PC-3 (cell line): Measurements from ENCODE around the gene PACSIN1. TPM values are rescaled to one million over a fixed set of nuclear protein-coding genes. Genes with fewer than 3 reads are reported as not detected.

Source experiments
- ATAC-seq: fragments of 200-7000 bp; cut with Tn5 transposase; 2 replicates; pipeline ENCODE4 v1.9.1; 2020; ENCODE audit warnings: mild to moderate bottlenecking, moderate library complexity
- BruUV-seq: library from RNA; stranded (reverse); fragments of 400-500 nt; replicated peaks from 2 replicates; lab custom pipeline; 2021; lab: Mats Ljungman, UMichigan
- CTCF ChIA-PET: fragments of 300-600 bp; sonication (Branson Sonifier 250); formaldehyde crosslinking; loops from one replicate; lab custom pipeline; 2022; ENCODE audit warnings: antibody characterized with exemption; lab: Charles Lee
- POLR2A ChIA-PET: fragments of 300-600 bp; sonication (Branson Sonifier 250); formaldehyde crosslinking; loops from one replicate; lab custom pipeline; 2022; ENCODE audit warnings: antibody characterized with exemption; ENCODE audit not compliant: unreplicated experiment; lab: Charles Lee
- DNase-seq: peaks from one replicate; pipeline ENCODE4 v3.0.0-alpha.2; 2015
- H2AFZ ChIP-seq: fragments of 300-600 bp; sonication (generic); 2 replicates; pipeline ENCODE4 v1.6.0; 2016; ENCODE audit warnings: antibody characterized with exemption, low read length
- H3F3A ChIP-seq: fragments of 300-600 bp; sonication (generic); one replicate; pipeline ENCODE4 v1.6.0; 2017; ENCODE audit warnings: antibody characterized with exemption, low read length, control low read depth, mild to moderate bottlenecking; ENCODE audit not compliant: unreplicated experiment
- H3K27ac ChIP-seq: fragments of 300-600 bp; sonication (generic); 2 replicates; pipeline ENCODE4 v1.5.1; 2016; ENCODE audit warnings: mild to moderate bottlenecking, low read length
- H3K27me3 ChIP-seq: fragments of 300-600 bp; sonication (generic); 2 replicates; pipeline ENCODE4 v1.6.1; 2016; ENCODE audit warnings: low read length, mixed read lengths
- H3K36me3 ChIP-seq: fragments of 300-600 bp; sonication (generic); 2 replicates; pipeline ENCODE4 v1.6.1; 2016; ENCODE audit warnings: low read depth, mixed run types, low read length, mixed read lengths
- H3K4me1 ChIP-seq: fragments of 300-600 bp; sonication (generic); 2 replicates; pipeline ENCODE4 v1.5.1; 2016; ENCODE audit warnings: low read length; ENCODE audit not compliant: insufficient read depth
- H3K4me2 ChIP-seq: fragments of 300-600 bp; sonication (generic); 2 replicates; pipeline ENCODE4 v1.6.0; 2016; ENCODE audit warnings: low read length
- H3K4me3 ChIP-seq: fragments of 300-600 bp; sonication (generic); 2 replicates; pipeline ENCODE4 v1.5.1; 2016; ENCODE audit warnings: mild to moderate bottlenecking, low read length, mixed read lengths
- H3K79me2 ChIP-seq: fragments of 300-600 bp; sonication (generic); 2 replicates; pipeline ENCODE4 v1.6.1; 2017; ENCODE audit warnings: low read length, mixed read lengths
- H3K9ac ChIP-seq: fragments of 300-600 bp; sonication (generic); 2 replicates; pipeline ENCODE4 v1.6.0; 2016; ENCODE audit warnings: mild to moderate bottlenecking, low read length
- H3K9me2 ChIP-seq: fragments of 300-600 bp; sonication (generic); replicated peaks from 2 replicates; pipeline ENCODE4 v1.6.1; 2016; ENCODE audit warnings: mixed run types, low read length, mixed read lengths
- H3K9me3 ChIP-seq: fragments of 300-600 bp; sonication (generic); 2 replicates; pipeline ENCODE4 v1.6.1; 2016; ENCODE audit warnings: low read length, mixed read lengths
- H4K20me1 ChIP-seq: fragments of 300-600 bp; sonication (generic); 2 replicates; pipeline ENCODE4 v1.6.1; 2016; ENCODE audit warnings: low read length, mixed read lengths
- CTCF ChIP-seq: fragments of 300-600 bp; sonication (generic); conservative IDR thresholded peaks from 2 replicates; pipeline ENCODE4 v1.5.1; 2017; ENCODE audit warnings: antibody characterized with exemption, low read depth, mild to moderate bottlenecking, low read length
- EZH2 ChIP-seq: fragments of 300-600 bp; sonication (generic); IDR thresholded peaks from one replicate; pipeline ENCODE4 v1.6.1; 2017; ENCODE audit warnings: antibody characterized with exemption, mild to moderate bottlenecking, low read length; ENCODE audit not compliant: unreplicated experiment
- EZH2phosphoT487 ChIP-seq: fragments of 300-600 bp; sonication (generic); IDR thresholded peaks from 2 replicates; pipeline ENCODE4 v1.6.1; 2018; ENCODE audit warnings: mild to moderate bottlenecking, antibody characterized with exemption, low read length, borderline replicate concordance
- intact Hi-C: fragments of 100-400 bp; cut with micrococcal nuclease; formaldehyde crosslinking; loops from 2 replicates; pipeline ENCODE4 v1.9.0; 2023
- total RNA-seq: library from RNA; depleted of rRNA; stranded (reverse); fragments of >200 nt; gene quantifications from 2 replicates; pipeline ENCODE4 v1.2.3, GENCODE V29; 2014

Gene PACSIN1
- total RNA-seq, 1 experiment from 2014 or later = 2.3 TPM

- H3K9ac ChIP-seq = no peak overlapping the region
- H3K36me3 ChIP-seq = no peaks in the 10 kb centered on the region
- no peaks in the 10 kb centered on the region for H3K9me3 ChIP-seq
- CTCF ChIA-PET = no interaction called here
- DNase-seq (no peak), ATAC-seq (no peak)
- no peaks in the 10 kb centered on the region for H4K20me1 ChIP-seq
- H3K27me3 ChIP-seq = no peaks in the 10 kb centered on the region
- peaks cover 5% of the 10 kb centered on the region; the same call in 1 of the 2 replicates for H3K4me1 ChIP-seq
- TF ChIP-seq EZH2phosphoT487 = no peak
- H3F3A ChIP-seq = no peaks in the 10 kb centered on the region
- intact Hi-C loops = loop anchor here (2.0 kb wide), 1 partner anchor 29 kb away; no protein-coding TSS in a partner anchor
- no peak overlapping the region for H3K27ac ChIP-seq
- H3K4me2 ChIP-seq = no peak overlapping the region
- no peak overlapping the region for H3K4me3 ChIP-seq
- no peak overlapping the region for H2AFZ ChIP-seq
- BruUV-seq = no TSS peak
- POLR2A ChIA-PET = interaction anchor here (0.6 kb wide), 1 partner anchor 128 kb away, joined by 12 read pairs; no protein-coding TSS in a partner anchor
- no peaks in the 10 kb centered on the region for H3K9me2 ChIP-seq
- H3K79me2 ChIP-seq = no peaks in the 10 kb centered on the region
These were observed 59.7 kb downstream of the PACSIN1 start for GRCh38 chr6:34525431-34526175.

GRCh38 chr6:34526241-34526972, 60.5 kb downstream of the PACSIN1 start:
- Histone ChIP-seq H3K9me3 (no peaks in the 10 kb centered on the region), H3K4me1 (peaks cover 5% of the 10 kb centered on the region; the same call in 1 of the 2 replicates), H3K9ac (peak overlapping the region; percentile 41; the same call in 1 of the 2 replicates), H2AFZ (peak overlapping the region; percentile 56; the same call in 1 of the 2 replicates), H3F3A (no peaks in the 10 kb centered on the region), H3K79me2 (no peaks in the 10 kb centered on the region), H3K4me2 (peak overlapping the region; percentile 70), H3K27me3 (no peaks in the 10 kb centered on the region), H3K9me2 (no peaks in the 10 kb centered on the region), H3K27ac (no peak overlapping the region), H4K20me1 (no peaks in the 10 kb centered on the region), H3K4me3 (peak overlapping the region; percentile 40; the same call in 1 of the 2 replicates), H3K36me3 (no peaks in the 10 kb centered on the region)
- TSS peak; percentile 98 for BruUV-seq
- no peak for TF ChIP-seq EZH2
- no peak for TF ChIP-seq CTCF
- no peak for TF ChIP-seq EZH2phosphoT487
- CTCF ChIA-PET = interaction anchor here (0.7 kb wide), 1 partner anchor 83 kb away, joined by 3 read pairs; no protein-coding TSS in a partner anchor
- intact Hi-C loops = loop anchor here (2.0 kb wide), 1 partner anchor 28 kb away; no protein-coding TSS in a partner anchor
- DNase-seq = no peak
- no peak for ATAC-seq
- POLR2A ChIA-PET = interaction anchor here (0.5 to 0.6 kb wide), 2 partner anchors 128 to 290 kb away, joined by 3 to 12 read pairs; partner anchors contain the start of gene HMGA1
